Large intestine (tissue), 3 donors: Measurements from ENCODE around the gene CDRT4. TPM values are rescaled to one million over a fixed set of nuclear protein-coding genes. Genes with fewer than 3 reads are reported as not detected.
A peak's percentile ranks its signal among the peaks of the same experiment; 100 is the strongest.
"Not testable (repeated sequence)": the region's sequence is repeated elsewhere in the genome, so short reads cannot be mapped to it uniquely, and the experiment has no call there.

Source experiments
- DNase-seq, 2 donors: peaks; one replicate each; pipeline versions ENCODE4 v3.0.0 to v3.0.0-alpha.2; 2013
- H3K27ac ChIP-seq: one replicate; pipeline ENCODE4 v1.5.1; 2013; ENCODE audit warnings: low read length
- H3K27me3 ChIP-seq: 2 replicates; pipeline ENCODE4 v1.6.1; 2013; ENCODE audit warnings: low read length; ENCODE audit not compliant: control insufficient read depth, insufficient read depth
- H3K36me3 ChIP-seq: 2 replicates; pipeline ENCODE4 v1.6.1; 2013; ENCODE audit warnings: low read length; ENCODE audit not compliant: control insufficient read depth, insufficient read depth
- H3K4me1 ChIP-seq: one replicate; pipeline ENCODE4 v1.6.1; 2013; ENCODE audit warnings: low read length; ENCODE audit not compliant: control insufficient read depth, insufficient read depth
- H3K4me3 ChIP-seq: one replicate; pipeline ENCODE4 v1.5.1; 2013; ENCODE audit warnings: low read length
- H3K9me3 ChIP-seq: one replicate; pipeline ENCODE4 v1.6.1; 2013; ENCODE audit warnings: mild to moderate bottlenecking, low read depth, low read length, moderate library complexity; ENCODE audit not compliant: control insufficient read depth
- WGBS: methylation state at CpG from one replicate; pipeline ENCODE4 v1.1.5; 2013; ENCODE audit warnings: low lambda C conversion rate; ENCODE audit not compliant: insufficient coverage; 5-methylcytosine and 5-hydroxymethylcytosine counted together
- polyA plus RNA-seq: library from polyadenylated mRNA; unstranded; fragments of 120-200 nt; gene quantifications from one replicate; pipeline ENCODE4 v1.2.1, GENCODE V29; 2013

The CDRT4 gene
- polyA plus RNA-seq, 1 donor, result 29.3 TPM

GRCh38 chr17:15508466-15508865 is 41.0 kb upstream of the CDRT4 start:
- Histone ChIP-seq H3K4me3 (no peak overlapping the region), H3K9me3 (no peaks in the 10 kb centered on the region), H3K27me3 (no peaks in the 10 kb centered on the region), H3K27ac (no peak overlapping the region), H3K4me1 (no peaks in the 10 kb centered on the region), H3K36me3 (peaks cover 23% of the 10 kb centered on the region)
- WGBS, result 100% methylated on average over 1 of the region's 7 CpGs
- no peak for DNase-seq

- DNase-seq, result no peak
- H3K27ac ChIP-seq, result no peak overlapping the region
- WGBS, result 90% methylated on average over 1 of the region's 3 CpGs
- H3K9me3 ChIP-seq, result no peaks in the 10 kb centered on the region
- H3K27me3 ChIP-seq, result no peaks in the 10 kb centered on the region
- H3K36me3 ChIP-seq, result peaks cover 23% of the 10 kb centered on the region
- H3K4me3 ChIP-seq, result no peak overlapping the region
- H3K4me1 ChIP-seq, result no peaks in the 10 kb centered on the region
Observed at GRCh38 chr17:15507896-15508295, 40.5 kb upstream of the CDRT4 start.

- Histone ChIP-seq H3K4me3 (no peak overlapping the region), H3K36me3 (peaks cover 20% of the 10 kb centered on the region), H3K27me3 (no peaks in the 10 kb centered on the region), H3K9me3 (no peaks in the 10 kb centered on the region), H3K4me1 (no peaks in the 10 kb centered on the region), H3K27ac (no peak overlapping the region)
- no peak for DNase-seq
- 100% methylated on average over 1 of the region's 9 CpGs for WGBS
Observed at GRCh38 chr17:15507001-15507400, 39.6 kb upstream of the CDRT4 start.

DNA sequence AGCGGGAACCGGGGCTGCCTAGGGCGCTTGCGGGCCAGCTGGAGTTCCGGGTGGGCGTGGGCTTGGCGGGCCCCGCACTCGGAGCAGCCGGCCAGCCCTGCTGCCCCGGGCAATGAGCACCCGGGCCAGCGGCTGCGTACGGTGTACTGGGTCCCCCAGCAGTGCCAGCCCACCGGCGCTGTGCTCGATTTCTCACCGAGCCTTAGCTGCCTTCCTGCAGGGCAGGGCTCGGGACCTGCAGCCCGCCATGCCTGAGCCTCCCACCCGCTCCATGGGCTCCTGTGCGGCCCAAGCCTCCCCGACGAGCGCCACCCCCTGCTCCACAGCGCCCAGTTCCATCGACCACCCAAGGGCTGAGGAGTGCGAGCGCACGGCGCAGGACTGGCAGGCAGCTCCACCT is 38.3 kb upstream of the CDRT4 start:
- H3K27ac ChIP-seq, H3K4me1 ChIP-seq, H3K9me3 ChIP-seq, H3K4me3 ChIP-seq, H3K27me3 ChIP-seq, DNase-seq: not testable (repeated sequence)
- no CpG with 5 or more reads among the region's 32 CpGs for WGBS
- peaks cover 21% of the 10 kb centered on the region for H3K36me3 ChIP-seq

- DNase-seq, result no peak
- WGBS, result no CpG with 5 or more reads among the region's 2 CpGs
Observed at GRCh38 chr17:15503731-15504130, 36.3 kb upstream of the CDRT4 start.

DNA sequence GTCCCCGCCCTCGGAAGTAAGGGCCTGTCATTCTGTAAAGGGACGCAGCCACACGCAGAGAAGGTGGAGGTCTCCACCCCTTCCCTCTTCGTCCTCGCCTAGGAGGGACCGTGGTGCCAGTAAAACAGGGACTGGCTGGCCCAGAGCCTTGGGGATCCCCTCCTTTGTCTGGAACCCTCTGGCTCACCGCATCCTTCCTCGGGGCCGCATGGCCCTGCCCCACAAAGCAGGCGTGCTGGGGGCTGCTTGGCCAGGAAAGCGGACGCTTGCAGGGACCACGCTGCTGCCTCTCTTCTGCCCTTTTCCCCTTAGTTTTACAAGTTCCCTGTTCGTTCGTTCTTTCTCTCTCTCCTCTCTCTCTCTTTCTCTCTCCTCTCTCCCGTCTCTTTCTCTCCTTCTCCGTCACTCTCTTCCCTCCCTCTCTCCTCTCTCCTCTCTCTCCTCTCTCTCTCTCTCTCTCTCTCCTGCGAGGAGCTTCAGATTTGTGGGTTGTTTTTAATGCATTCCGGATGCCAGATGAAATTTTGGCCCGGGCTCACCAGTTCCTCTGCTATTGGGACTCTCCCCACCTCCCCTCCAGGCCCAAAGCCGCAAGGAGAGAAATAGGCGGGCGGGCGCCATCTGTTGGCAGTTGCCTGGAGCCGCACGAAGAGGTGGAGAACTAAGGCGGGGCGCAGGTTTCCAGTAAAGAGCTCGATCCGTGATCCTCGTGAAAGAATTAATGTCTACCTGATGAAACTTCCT is 35.1 kb upstream of the CDRT4 start:
- Histone ChIP-seq H3K36me3 (peaks cover 12% of the 10 kb centered on the region), H3K27ac (no peak overlapping the region), H3K27me3 (no peaks in the 10 kb centered on the region), H3K9me3 (no peaks in the 10 kb centered on the region), H3K4me3 (no peak overlapping the region), H3K4me1 (no peaks in the 10 kb centered on the region)
- 73% methylated on average over 7 of the region's 32 CpGs for WGBS
- peak; percentile 58 to 67 for DNase-seq

More at GRCh38 chr17:15503731-15504130, 36.3 kb upstream of the CDRT4 start:
- Histone ChIP-seq H3K27me3 (no peaks in the 10 kb centered on the region), H3K4me3 (no peak overlapping the region), H3K27ac (no peak overlapping the region), H3K9me3 (no peaks in the 10 kb centered on the region), H3K4me1 (no peaks in the 10 kb centered on the region), H3K36me3 (peaks cover 15% of the 10 kb centered on the region)

GRCh38 chr17:15501793-15502192 is 34.4 kb upstream of the CDRT4 start:
- Histone ChIP-seq H3K4me1 (no peaks in the 10 kb centered on the region), H3K9me3 (no peaks in the 10 kb centered on the region), H3K27ac (no peak overlapping the region), H3K27me3 (no peaks in the 10 kb centered on the region), H3K4me3 (no peak overlapping the region), H3K36me3 (peaks cover 9% of the 10 kb centered on the region)
- DNase-seq, result no peak
- no CpG with 5 or more reads among the region's 7 CpGs for WGBS

DNA sequence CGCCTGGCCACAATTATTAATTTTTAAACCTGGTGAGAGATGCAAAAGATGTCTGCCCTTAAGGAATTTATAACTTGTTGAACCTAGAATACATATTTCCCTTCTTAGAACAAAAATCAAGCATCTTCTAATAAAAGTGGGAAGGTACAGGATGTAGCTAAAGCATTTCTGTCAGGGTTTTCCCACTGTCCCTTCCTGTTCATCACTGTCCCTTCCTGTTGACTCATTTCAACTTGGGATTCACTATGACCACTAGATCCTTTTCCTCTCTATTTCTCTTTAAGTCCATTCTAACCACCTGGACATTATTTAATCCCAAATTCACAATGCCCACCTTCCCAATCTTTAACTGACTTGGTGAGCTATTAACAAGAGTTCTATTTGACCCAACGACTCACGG is 33.9 kb upstream of the CDRT4 start:
- no peak overlapping the region for H3K27ac ChIP-seq
- no peaks in the 10 kb centered on the region for H3K27me3 ChIP-seq
- no peak overlapping the region for H3K4me3 ChIP-seq
- no peaks in the 10 kb centered on the region for H3K4me1 ChIP-seq
- WGBS, result no CpG with 5 or more reads among the region's 3 CpGs
- DNase-seq, result no peak
- peaks cover 12% of the 10 kb centered on the region for H3K36me3 ChIP-seq
- H3K9me3 ChIP-seq, result no peaks in the 10 kb centered on the region

DNA sequence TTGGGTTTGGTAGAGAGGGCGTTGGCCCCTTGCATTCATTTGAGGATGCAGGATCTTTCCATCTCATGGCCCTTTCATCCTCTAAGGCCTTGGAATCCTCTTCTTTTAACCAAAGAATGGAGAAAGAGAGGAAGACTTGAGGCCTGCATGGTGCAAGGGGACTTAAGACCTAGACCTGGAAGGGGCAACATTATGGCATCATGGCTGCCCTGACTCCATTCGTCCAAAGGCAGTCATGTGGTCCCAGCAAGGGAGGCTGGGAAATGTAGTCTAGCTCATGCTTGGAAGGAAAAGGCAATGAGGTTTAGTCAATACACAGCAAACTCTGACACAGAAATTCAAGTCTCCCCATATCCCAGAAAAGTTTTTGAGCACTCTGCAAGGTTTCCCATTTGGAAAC is 30.7 kb upstream of the CDRT4 start:
- H3K27me3 ChIP-seq, result no peaks in the 10 kb centered on the region
- H3K4me1 ChIP-seq, result no peaks in the 10 kb centered on the region
- H3K27ac ChIP-seq, result no peak overlapping the region
- H3K36me3 ChIP-seq, result peaks cover 10% of the 10 kb centered on the region
- no CpG with 5 or more reads among the region's 2 CpGs for WGBS
- H3K4me3 ChIP-seq, result no peak overlapping the region
- H3K9me3 ChIP-seq, result no peaks in the 10 kb centered on the region
- DNase-seq, result no peak

GRCh38 chr17:15496735-15497670 is 29.6 kb upstream of the CDRT4 start:
- no peaks in the 10 kb centered on the region for H3K9me3 ChIP-seq
- WGBS, result 100% methylated on average over 1 of the region's 7 CpGs
- no peak overlapping the region for H3K27ac ChIP-seq
- H3K36me3 ChIP-seq, result peaks cover 10% of the 10 kb centered on the region
- H3K4me1 ChIP-seq, result no peaks in the 10 kb centered on the region
- H3K4me3 ChIP-seq, result no peak overlapping the region
- DNase-seq, result no peak
- no peaks in the 10 kb centered on the region for H3K27me3 ChIP-seq
